ENCODE data around the gene HSD3B1.
"Not testable (repeated sequence)": the region's sequence is repeated elsewhere in the genome, so short reads cannot be mapped to it uniquely, and the experiment has no call there.

HSD3B1 gene

DNA sequence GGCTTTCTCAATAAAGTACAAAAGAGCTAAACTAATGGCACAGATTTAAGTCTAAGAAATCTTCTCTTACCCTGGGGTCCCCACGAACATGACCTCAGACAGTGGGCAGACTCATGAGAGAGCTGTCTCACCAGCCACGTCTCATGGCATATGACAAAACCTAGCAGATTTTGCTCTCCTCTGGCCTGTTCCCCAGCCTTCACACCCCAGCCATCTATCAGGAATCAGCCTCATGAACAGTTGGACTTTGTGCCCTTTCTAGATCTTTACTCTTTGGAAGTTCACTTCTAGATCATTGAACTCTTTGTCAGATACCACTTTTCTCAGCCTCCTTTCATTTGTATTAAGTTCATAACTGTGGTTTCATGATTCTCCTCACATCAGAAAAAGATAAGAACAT, 14.2 kb upstream of the HSD3B1 start:
- no peak for DNase-seq

DNA sequence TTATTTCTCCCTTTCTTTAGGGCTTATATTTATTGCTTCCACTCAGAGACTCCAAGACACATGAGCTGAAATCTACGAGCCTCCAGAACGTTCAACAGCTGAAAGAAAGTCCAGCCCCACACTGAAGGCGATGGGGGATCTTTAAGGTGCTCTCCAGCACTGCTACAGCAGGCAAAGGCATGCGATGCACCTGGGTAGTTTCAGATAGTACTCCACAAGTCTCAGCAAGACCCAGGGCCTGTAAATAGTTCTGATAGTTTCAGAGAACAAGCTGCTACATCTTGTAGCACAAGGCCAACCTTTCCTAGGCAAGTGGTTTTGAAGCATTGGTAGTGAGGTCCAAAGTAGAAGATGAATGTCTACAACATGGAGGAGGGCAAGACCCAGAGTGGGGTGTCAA, 2.2 kb upstream of the HSD3B1 start:
- no peak for DNase-seq

DNA sequence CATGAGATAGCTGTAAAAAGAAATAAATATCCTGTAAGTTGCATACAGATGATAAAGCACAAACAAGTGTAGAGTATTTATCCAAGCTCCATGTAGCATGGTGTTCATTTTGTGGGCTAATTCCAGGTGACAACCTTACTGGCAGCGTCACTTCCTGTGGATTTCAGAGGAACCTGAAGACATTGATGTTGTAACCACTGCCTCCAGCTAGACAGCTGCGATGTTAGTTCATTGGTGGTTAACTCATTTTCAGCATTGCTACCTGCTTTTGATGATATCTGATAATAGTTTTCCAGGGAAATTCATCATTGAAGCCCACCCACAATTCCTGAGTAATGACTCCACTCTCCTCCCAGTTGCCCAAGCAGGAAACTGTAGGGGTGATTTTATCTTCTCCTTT, 3.0 kb downstream of the HSD3B1 start:
- DNase-seq = no peak

DNA sequence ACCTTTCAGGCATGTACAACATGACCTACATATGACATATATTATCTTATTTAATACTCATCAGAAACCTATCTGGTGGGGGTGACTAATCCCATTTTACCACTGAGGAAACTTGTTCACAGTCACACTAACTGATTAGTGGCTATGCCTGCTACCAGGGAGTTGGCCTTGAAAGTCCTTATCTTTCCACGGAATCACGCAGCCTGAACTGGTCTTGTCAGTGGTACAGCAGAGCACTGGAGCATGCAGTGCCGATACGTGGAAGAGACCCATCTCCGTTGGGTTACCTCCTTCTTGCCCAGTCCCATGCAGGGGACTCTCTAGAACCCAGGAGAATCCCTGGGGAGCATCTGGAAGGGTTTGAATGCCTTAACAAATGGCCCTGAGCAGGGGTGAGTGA, 8.2 kb downstream of the HSD3B1 start:
- no peak for DNase-seq

DNA sequence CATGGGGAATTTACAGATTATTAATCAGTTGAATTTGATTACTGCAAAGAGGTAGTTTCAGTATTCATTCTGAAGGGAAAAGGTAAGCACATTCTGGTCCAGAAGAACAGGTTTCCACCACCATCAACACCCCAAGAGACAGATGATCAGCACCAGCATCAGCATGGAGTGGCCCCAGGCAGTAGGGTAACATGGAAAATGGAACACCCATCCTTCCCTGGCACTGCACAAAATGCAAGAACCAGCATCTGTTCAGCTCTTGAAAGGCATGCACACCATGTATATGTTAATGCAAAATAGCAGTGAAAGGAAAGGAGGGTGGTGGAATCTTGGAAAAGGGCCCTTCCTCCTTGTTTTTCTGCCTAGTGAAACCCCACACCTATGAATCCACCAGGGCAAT, 9.2 kb downstream of the HSD3B1 start:
- DNase-seq = no peak

DNA sequence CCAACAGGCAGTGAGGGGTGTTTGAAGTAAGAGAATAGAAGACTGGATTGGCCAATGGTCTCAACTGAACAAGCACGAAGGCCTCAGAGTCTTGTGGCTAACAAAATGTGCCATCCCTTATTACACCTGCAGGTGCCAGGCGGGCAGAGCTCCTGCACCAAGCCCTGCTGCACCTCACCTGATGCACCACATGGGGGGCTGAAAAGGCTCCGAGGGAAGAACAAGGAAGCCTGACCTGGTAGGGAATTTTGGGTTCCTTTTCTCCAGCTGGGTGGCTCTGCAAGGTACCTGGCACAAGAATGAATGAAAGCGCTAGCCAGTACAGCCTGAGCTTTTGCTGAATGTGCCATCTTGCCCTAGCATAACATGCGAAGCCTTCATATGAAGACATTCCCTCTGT, 9.7 kb downstream of the HSD3B1 start:
- DNase-seq = no peak

DNA sequence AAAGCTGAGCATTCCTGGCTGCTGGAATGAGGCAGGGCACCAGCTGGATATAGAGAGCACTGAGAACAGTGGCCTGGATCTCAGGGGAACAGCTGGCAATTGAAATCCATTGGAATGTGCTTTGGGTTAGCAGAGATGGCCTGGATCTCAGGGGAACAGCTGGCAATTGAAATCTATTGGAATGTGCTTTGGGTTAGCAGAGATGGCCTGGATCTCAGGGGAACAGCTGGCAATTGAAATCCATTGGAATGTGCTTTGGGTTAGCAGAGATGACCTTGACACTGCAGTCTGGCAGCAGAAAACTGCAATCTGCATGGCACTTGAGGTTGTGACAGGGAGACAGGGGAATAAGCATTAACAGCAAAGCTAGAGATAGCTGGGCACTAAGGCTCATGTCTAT, 10.7 kb downstream of the HSD3B1 start:
- not testable (repeated sequence) for DNase-seq

DNA sequence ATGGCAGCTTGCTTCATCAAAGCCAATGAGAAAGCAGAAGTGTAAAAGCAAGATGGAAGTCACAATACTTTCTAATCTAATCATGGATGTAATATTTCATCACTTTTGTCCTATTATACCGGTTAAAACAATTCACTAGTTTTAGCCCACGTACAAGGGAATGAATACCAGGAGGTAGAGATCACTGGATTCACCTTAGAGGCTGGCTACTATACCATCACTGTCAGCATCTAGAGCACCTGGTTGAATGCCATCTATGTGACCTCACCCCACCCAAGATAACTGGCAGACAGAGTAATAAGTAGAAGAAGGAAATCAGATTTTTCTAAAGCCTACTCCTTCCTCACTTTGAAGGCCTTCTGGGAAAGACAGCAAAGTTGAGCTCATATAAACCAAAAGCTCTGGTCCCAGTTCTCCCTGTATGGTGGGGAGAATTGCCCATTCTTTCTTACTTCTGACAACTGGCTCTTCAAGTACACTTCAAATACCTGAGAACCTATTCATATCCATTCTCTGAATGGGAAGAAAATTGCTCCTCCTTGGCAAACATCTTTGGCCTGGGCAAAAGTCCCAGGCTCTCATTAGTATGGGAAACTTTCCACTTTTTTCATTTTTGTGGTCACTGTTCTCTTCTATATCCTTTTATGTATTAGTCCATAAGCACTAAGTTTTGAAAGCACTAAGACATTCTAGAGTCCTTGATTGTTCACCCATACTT, 24.8 kb downstream of the HSD3B1 start:
- DNase-seq = no peak

DNA sequence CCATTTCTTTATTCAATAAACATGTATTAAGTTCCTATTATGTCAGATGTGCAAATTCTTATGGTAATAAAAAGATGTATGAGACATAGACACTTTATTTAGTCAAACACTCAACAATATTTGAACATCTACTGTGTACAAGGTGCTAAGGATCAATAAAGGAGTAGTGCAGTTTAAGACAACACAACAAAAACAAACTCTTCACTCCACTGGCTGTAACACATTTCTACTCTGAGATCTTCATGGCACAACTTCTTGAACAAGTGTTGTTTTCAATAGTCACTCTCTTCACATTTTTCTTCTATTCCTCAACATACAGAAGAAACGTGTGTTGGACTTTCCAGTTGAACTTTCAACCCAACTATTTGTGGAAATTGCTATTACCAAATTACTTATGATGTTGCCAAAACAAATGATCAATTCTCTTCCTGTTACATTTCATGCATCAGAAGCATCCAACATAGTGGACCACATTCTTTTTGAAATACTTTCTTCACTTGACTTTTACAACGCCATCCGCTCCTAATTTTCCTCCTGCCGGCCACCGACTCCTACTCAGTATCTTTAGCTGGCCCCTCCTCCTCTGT, 25.4 kb downstream of the HSD3B1 start:
- no peak for DNase-seq

DNA sequence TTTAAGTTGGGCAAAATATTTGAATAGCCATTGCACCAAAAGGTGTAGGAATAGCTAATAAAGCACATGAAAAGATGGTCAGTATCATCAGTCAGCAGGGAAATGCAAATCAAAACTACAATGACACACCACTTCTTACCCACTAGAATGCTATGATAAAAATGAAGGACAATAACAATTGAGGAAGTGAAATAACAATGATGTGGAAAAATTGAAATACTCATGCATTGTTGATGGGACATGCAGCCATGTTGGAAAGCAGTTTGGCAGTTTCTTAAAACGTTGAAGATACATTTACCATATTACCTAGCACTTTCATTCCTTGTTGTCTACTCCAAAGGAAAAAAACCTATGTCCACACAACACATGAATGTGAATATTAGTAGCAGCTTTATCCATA, 28.4 kb downstream of the HSD3B1 start:
- no peak for DNase-seq

DNA sequence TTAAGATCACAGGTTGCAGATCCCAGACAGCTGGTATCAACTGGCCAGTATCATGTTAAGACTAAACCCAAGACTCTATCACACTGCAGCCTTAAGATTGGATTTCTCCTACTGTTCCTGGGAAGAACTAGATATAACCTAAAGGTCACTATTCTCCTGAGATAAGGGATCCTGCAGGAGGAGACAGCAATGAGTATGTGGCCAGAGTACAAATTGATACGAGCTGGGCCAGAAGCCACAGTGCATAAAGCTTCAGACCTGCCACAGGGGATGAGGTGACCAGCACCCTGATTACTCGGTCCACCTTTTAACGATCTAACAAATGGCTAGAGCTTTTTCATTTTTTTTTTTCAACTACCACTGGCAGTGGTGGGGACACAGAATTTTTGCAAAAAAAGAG, 31.0 kb downstream of the HSD3B1 start:
- no peak for DNase-seq

DNA sequence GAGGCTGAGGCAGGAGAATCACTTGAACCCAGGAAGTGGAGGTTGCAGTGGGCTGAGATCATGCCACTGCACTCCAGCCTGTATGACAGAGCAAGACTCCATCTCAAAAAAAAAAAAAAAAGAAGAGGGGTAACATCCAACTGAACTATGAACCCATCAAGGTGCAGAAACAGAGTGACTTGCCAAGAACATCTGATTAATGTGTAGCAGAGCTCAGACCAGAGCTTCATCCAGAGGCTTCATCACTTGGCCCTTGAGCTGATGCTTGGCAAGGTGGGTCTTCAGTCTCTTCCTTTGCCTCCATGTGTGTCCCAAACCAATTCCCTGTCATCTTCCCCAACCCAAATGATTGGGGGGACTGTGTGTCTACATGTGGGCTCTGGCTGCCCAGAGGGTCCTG, 32.6 kb downstream of the HSD3B1 start:
- DNase-seq = no peak

DNA sequence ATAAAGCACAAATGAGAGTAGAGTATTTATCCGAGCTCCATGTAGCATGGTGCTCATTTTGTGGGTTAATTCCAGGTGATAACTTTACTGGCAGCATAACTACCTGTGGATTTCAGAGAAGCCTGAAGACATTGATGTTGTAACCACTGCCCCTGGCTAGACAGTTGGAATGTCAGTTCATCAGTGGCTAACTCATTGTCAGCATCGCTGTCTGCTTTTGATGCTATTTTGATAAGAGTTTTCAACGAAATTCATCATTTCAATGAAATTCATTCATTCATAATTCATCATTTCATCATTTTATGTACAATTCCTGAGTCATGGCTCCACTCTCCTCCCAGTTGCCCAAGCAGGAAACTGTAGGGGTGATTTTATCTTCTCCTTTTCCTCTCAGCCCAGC, 34.4 kb downstream of the HSD3B1 start:
- no peak for DNase-seq

DNA sequence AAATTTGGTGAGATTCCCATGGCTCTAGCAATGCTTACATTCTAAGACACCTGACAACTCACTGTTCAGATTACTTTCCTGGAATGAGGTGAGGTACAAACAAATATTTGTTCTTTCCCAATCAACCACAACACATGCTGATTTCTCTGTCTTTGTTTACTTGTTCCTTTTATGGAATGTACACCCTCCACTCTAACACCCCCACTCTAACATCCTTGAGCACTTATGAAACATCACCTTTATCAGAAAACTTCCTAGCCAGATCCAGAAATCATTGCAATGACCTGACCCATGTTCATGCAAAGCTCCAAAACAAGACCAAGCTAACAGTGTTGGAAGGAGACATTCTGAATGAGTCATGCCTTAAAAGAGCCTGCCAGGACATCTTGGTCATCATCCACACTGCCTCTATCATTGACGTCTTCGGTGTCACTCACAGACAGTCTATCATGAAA, 35.5 kb downstream of the HSD3B1 start:
- no peak for DNase-seq

DNA sequence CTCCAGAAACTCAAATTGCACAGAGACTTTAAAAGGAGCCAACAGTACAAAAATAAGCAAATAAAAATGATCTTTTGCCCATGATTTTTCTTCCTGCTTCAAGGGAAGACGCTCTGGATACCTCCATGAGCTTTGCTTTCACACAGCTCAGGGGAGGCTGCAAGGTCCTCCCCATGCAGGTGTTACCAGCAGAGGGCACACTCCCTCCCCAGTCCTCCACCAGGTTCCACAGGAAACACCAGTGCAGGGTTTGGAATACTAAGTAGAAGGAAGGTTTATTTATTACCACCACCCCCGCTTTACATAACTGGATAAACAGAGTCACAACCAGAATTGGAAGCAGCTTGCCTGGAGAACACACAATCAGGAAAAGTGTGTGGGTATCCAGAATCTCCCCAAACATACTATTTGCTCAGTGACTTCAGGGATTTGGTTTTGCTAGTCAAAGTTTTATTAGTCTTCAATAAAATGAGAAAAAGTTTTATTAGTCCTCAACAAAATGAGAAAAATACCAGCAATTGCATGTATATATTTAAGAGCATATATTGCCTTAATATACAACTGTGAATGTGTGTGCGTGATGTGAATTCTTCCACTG, 37.3 kb downstream of the HSD3B1 start:
- no peak for DNase-seq

DNA sequence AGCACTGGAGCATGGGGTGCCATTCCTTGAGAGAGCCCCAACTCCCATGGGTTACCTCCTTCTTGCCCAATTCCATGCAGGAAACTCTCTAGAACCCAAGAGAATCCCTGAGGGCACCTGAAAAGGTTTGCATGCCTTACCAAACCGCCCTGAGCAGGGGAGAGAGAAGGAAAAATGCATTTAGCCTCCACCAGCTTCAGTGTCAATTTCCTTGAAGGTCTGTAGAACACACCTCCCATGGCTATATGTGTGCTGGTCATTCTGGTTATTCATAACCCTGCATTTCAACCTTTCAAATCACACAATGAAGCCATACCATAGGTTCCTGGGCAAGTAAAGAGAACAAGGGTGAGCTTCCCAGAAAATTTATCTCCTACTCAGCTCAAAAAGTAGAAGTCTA, 39.6 kb downstream of the HSD3B1 start:
- no peak for DNase-seq

DNA sequence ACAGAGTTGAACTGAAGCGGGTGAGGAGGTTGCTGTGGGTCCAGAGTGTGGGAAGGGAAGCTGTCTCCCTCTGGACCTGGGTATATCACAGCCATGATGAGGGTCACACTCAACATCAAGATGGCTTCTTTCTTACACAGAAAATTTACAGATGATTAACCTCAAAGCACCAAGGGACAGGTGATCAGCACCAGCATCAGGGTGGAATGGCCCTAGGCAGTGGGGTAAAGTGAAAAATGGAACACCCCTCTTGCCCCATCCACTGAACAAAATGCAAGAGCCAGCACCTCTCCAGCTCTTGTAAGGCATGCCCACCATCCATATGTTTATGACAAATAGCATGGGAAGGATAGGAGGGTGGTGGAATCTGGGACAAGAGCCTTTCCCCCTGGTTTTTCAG, 40.3 kb downstream of the HSD3B1 start:
- DNase-seq = no peak

DNA sequence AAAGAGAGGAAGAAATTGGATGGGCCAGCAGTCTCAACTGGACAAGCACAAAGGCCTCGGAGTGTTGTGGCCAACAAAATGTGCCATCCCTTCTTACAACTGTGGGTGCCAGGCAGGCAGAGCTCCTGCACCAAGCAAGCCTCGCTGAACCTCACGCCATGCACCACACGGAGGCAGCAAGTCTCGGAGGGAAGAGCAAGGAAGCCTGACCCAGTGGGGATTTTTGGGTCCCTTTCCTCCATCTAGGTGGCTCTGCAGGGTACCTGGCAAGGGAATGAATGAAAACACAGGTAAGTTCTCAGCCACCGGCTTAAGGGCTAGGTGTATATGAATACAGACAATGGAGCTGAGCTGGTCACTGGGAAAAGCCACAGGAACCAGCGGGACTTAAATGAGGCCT, 40.8 kb downstream of the HSD3B1 start:
- DNase-seq = no peak

DNA sequence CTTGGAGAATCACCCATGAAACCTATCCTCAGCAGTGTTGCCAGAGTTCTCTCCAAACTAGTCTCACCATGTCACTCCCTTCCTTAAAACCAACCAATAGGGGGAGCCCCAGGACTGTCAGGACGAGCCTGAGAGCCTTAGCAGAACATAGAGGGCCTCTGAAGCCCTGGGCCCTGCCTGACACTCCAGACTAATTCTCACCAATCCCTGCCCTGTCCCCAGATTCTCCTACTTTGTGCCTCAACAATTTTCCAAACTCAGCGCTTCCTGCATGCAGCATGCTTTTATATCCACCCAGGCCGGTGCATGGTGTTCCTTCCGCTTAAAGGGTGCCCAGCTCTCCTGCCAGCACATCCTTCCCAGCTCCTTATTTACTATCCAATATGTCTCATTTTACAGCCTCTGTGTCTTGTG, 42.7 kb downstream of the HSD3B1 start:
- DNase-seq = no peak

DNA sequence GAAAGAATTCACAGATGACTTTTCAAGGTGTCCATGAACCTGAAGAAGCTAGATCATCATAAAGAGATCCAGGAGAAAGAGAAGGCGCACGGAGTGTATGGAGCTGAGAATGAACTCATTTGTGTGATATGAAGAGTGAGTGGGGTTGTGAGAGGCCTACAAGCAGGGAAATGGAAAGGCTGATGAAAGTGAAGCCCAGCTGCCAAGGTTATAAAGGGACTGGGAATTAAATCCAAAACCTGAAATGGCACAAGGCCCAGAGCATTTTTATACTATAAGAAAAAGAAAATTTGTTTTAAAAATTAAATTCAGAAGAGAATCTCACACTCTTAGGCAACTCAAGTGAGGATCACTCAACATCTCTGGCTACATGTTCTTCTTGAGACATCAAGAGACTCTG, 43.4 kb downstream of the HSD3B1 start:
- no peak for DNase-seq

DNA sequence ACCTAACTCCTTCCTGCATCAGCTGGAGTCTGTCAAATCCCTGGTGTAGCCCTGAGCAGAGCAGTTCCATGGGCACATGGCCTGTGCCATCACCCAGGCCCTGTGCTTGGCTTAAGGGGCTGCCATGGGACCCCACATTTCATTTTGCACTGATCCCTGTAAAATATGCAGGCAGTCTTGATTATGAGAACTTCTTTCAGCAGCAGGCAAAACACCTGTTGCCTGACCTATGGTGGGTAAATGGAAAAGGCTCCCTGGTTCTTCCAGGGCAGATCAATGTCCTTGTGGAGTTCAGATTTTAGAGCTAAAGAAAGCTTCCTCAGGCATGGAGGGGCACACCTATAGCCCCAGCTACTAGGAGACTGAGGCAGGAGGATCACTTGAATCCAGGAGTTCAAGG, 44.2 kb downstream of the HSD3B1 start:
- no peak for DNase-seq

DNA sequence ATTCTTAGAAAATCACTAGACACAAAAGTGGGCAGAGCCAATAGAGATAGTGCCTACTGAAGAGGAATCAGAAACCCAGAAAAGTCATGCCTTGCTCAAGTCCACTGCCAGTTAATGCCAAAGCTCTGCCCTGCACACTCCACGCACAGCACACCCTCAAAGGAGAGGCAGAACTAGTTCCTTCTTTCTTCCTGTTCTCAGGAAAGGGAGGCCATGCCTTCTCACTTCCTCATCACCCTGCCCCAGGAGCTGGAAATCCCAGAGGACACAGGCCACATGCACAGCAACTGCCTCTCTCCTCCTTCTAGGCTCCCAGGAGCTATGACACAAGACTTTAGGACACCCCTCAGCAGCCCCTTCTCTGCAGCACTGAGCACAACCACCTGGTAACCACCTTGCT, 45.6 kb downstream of the HSD3B1 start:
- DNase-seq = not testable (repeated sequence)

DNA sequence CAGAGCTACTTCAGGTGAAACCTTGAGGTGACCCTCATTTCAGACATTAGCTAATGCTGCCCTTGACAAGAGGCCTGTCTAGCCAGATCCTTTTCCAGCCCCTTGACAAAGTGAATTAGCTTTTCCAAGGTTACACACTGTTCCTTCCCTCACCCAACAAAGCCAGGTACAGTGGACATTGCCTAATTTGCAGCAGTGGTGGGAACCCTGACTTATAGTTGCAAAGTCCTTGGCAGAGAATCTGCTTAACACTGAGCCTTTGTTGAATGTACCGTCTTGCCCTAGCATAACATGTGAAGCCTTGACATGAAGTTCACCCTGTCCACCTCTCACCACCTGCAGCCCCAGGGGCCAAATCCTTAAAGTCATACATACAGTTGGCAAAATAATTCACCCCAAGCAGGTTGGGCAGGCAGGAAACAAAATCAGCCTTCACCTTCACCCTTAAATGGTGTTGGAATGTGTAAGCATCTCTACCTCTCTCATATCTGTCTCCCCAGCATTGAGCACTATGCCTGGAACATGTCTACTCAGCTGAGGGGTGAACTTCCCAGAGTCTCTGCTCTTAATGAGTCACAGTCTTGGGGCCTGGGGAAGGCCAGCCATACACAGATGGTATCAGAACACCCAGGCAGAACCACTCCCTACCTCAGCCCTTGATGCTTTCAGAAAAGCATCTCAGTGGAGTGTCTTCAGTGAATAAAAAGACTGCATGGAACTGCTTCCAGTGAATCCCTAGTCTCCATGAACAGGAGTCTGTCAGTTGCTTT, 46.5 kb downstream of the HSD3B1 start:
- not testable (repeated sequence) for DNase-seq

DNA sequence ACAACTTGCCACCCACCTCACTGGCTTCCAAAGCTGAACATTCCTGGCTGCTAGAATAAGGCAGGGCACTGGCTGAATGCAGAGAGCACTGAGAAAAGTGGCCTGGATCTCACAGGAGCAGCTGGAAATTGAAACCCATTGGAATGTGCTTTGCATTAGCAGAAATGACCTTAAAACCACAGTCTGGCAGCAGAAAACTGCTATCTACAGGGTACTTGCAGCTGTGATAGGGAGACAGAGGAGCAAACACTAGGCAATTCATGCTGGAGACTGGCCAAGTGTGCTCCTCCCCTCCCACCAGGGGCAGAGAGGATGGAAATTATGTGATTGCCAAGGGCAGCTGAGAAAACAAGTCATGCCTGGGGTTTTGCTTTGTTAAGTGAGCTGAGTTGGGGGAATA, 47.2 kb downstream of the HSD3B1 start:
- DNase-seq = no peak
